HG02884 (cell line): ENCODE measurements around the gene SPSB1.
"Not testable (repeated sequence)": the region's sequence is repeated elsewhere in the genome, so short reads cannot be mapped to it uniquely, and the experiment has no call there.

Experiments used
- ATAC-seq: cut with Tn5 transposase; IDR thresholded peaks from one replicate; pipeline ENCODE4 v1.9.1; 2021; ENCODE audit warnings: mild to moderate bottlenecking, moderate library complexity; ENCODE audit not compliant: unreplicated experiment

The SPSB1 gene

GRCh38 chr1:9385392-9385791 lies 92.7 kb downstream of the SPSB1 start:
- ATAC-seq, result not testable (repeated sequence)

GRCh38 chr1:9385801-9386573 lies 93.3 kb downstream of the SPSB1 start:
- no peak for ATAC-seq

DNA sequence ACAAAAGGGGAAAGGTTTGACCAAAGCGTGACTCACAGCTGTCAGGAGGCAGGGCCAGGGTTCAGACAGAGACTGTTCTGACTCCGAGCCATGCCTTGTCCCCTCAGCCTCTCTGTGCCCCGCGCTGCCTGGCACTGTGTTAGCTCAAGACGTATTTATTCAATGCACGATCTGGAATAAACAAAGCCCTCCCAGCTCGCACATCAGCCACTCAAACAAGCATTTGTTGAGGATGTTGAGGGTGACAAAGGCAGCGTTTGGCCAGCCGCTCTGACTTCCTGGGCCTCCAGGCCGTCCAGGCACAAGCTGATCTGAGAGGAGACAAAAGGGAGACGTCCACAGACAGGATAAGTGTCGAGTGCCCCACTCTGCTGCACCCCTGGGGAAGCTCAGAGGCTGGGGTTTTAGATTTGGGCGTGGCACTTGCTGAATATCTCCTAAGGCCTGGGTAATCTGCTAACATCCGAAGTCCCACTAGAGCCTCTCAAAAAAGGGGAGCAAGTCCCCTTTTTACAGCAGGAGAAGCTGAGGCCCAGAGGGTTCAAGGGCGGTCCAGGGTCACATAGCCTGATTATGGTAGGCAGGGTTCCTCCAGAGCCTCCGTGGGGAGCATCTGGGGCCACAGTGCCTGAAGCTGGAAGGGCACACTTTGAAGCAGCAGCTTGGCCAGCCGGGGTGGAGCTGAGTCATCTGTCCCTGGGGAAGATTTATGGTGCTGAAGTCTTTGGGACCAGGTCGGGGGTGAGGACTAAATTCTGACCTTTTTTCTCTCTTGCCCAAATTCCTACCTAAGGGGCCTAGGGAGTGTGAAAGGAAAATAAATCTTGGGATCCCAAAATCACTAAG lies 95.9 kb downstream of the SPSB1 start:
- ATAC-seq, result no peak

GRCh38 chr1:9389968-9390367 lies 97.3 kb downstream of the SPSB1 start:
- ATAC-seq, result no peak

- ATAC-seq, result no peak
Observed at GRCh38 chr1:9391620-9392019, 98.9 kb downstream of the SPSB1 start.

GRCh38 chr1:9394010-9394409 lies 101.3 kb downstream of the SPSB1 start:
- no peak for ATAC-seq

GRCh38 chr1:9395018-9395417 lies 102.3 kb downstream of the SPSB1 start:
- ATAC-seq, result no peak

DNA sequence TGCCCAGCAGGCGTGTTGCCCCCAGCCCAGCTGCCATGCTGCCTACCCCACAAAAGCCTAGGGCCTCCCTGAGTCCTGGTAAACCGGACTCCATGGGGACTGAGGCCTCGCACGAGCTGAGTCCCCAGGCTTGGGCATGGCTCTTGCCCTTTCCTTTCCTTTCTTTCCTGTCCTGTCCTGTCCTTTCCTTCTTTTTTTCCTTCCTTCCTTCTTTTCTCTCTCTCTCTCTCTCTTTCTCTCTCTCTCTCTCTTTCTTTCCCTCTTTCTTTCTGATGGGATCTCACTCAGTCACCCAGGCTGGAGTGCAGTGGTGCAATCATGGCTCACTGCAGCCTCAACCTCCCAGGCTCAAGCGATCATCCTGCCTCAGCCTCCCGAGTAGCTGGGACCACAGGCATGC lies 104.4 kb downstream of the SPSB1 start:
- ATAC-seq, result no peak

- no peak for ATAC-seq
Observed at GRCh38 chr1:9397997-9398526, 105.4 kb downstream of the SPSB1 start.

GRCh38 chr1:9399510-9400424 lies 107.1 kb downstream of the SPSB1 start:
- ATAC-seq, result no peak

DNA sequence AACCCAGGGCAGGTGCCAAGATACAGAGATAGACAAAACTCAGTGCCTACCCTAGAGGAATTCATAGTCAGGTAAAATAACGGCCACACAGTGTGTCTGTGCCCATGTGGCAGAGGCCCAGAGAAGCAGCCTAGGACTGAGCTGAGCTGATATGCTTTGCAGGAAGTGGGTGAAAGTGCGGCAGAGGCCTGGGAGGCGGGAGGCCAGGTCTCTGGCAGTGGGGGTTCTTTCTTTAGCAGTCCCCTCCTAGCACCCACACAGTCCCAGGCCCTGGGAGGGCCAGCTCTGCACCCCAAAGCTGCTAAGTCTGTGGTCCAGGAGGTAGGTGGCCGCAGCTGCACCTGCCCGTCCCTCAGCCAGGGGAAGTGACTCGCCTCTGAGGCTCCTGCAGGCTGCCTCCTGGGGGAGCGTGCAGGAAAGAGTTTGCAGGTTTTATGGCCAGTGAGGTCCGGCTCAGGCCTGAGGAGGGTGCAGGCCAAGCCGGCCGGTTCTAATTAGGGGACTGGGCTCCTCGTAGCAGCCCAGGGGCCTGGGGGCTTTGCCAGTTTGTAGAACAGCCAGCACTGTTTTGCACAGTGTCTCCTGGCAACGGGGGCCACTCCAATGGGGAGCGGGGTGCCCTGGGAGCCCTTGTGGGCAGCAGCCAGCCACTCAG lies 107.9 kb downstream of the SPSB1 start:
- no peak for ATAC-seq

DNA sequence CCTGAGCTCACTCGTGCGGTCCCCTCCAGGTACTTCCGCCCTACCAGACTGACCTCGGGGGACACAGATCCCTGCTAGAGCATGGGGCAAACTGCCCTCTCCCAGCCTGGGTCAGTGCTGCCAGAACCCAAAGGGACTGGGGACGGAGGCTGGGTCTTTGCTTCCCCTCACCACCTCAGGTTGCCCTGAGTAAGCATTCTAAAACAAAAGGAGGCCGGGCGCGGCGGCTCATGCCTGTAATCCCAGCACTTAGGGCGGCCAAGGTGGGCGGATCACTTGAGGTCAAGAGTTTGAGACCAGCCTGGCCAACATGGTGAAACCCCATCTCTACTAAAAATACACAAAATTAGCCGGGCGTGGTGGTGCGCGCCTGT lies 108.4 kb downstream of the SPSB1 start:
- no peak for ATAC-seq

DNA sequence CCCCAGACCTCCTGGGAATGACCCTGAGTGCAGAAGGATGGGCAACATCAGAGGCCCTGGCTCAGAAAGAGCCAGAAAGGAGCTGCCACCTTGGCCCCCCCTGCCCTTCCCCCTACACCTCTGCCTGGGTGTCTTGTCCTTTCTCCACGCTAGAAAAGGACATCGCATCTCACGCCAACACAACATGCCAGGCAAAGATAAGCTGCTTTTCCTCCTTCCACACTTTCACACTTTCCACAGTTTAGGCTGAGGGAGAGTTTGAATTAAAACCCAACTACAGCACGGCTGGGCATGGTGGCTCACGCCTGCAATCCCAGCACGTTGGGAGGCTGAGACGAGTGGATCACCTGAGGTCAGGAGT lies 109.5 kb downstream of the SPSB1 start:
- no peak for ATAC-seq

GRCh38 chr1:9402717-9403225 lies 110.1 kb downstream of the SPSB1 start:
- no peak for ATAC-seq

DNA sequence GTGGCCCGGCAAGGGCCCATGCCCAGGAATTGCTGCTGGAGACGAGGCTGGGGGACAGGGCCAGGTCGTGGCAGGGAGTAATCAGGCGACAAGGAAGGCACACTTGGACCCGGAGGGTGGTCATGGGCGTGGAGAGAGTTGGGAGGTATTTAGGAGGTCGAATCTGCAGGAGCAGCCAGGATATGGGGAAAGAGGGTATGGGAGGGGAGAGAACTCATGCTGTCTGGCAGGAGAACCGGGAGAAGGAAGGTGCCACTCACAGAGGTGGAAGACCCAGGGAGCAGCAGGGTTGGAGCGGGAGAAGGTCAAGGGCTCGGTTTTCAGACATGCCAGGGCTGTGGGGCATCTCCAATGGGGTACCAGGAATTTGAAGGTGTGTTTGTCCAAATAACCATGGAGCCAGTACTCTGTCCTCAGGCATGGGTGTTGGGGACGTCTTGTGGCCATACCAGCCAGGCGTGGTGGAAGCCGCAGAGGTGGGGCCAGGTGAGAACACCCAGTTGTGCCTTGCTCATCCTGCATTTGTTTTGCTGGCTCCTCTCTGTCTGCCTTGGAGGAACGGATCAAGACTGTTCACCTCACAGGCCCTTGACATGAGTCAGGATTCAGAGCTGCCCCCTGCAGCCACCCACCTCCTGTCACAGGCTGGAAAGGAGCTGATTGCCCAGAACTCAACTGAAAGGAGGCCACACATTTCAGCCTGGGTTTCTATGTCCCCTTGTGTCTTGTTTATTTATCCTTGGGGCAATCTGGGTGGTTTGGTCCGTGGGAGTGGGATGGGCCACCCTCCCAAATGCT lies 111.6 kb downstream of the SPSB1 start:
- no peak for ATAC-seq

- ATAC-seq, result no peak
Observed at GRCh38 chr1:9406111-9406510, 113.4 kb downstream of the SPSB1 start.

DNA sequence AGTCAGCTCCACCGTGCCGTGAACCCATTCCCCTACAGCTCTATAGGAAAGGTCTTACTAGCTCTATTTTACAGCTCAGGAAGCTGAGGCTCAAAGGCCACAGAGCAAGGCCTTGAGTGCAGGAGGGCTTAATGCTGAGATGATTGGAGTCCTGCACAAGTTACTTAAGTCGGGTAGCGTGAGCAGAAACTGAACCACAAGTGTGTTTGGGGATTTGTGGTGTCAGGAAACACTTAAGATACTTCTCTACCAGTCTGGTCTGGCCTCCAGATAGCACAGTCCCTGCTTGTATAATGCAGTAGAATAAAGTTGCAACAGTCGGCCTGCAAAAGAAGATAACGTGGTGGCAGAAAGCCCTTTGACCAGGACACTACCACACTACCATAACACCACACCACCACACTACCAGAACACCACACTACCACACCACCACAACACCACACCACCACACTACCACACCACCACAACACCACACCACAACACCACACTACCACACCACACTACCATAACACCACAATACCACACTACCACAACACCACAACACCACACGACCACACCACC lies 118.1 kb downstream of the SPSB1 start:
- no peak for ATAC-seq

- peak; percentile 53 for ATAC-seq
Observed at GRCh38 chr1:9413071-9413876, 120.6 kb downstream of the SPSB1 start.
